ENCODE results near the gene CEP350.
"Not testable (repeated sequence)": the region's sequence is repeated elsewhere in the genome, so short reads cannot be mapped to it uniquely, and the experiment has no call there.

The CEP350 gene

DNA sequence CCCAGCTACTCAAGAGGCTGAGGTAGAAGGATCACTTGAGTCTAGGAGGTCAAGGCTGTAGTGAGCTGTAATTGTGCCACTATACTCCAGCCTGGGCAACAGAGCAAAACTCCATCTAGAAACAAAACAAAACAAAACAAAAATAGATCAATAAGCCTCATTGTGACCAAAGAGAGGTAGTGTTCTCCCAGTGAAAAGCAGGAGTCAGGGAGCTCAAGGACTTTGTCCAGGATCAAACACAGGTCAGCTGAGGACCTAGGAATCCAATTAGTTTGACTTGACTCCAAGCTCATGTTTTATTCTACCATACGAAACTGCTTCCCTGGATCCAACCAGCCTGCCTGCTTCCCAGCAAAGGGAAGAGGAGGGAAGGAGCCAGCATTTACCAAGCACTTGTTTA, 178.6 kb downstream of the CEP350 start:
- Histone ChIP-seq H3K4me3 (ENCODE audit: low read depth, low read length, poor library complexity, severe bottlenecking) (no peak overlapping the region), H3K36me3 (ENCODE audit: insufficient read depth, low read length) (no peaks in the 10 kb centered on the region), H3K27me3 (ENCODE audit: insufficient read depth, low read length) (peaks cover 6% of the 10 kb centered on the region; the same call in 1 of the 2 replicates), H4K20me1 (ENCODE audit: insufficient read depth, low read length) (no peaks in the 10 kb centered on the region), H3K9me3 (ENCODE audit: low read length) (no peaks in the 10 kb centered on the region), H3K4me2 (ENCODE audit: low read length) (no peak overlapping the region), H3K9me2 (ENCODE audit: low read depth, low read length) (no peaks in the 10 kb centered on the region), H3K4me1 (ENCODE audit: insufficient read depth, low read length, severe bottlenecking) (no peaks in the 10 kb centered on the region), H3F3A (ENCODE audit: insufficient read depth, low read length) (no peaks in the 10 kb centered on the region), H3K79me2 (ENCODE audit: insufficient read depth, low read length) (no peaks in the 10 kb centered on the region), H3K9ac (ENCODE audit: low read length) (no peak overlapping the region), H3K27ac (ENCODE audit: low read depth, low read length, poor library complexity, severe bottlenecking) (no peak overlapping the region), H2AFZ (ENCODE audit: low read length) (no peak overlapping the region)
- TF ChIP-seq, protein P1, sequence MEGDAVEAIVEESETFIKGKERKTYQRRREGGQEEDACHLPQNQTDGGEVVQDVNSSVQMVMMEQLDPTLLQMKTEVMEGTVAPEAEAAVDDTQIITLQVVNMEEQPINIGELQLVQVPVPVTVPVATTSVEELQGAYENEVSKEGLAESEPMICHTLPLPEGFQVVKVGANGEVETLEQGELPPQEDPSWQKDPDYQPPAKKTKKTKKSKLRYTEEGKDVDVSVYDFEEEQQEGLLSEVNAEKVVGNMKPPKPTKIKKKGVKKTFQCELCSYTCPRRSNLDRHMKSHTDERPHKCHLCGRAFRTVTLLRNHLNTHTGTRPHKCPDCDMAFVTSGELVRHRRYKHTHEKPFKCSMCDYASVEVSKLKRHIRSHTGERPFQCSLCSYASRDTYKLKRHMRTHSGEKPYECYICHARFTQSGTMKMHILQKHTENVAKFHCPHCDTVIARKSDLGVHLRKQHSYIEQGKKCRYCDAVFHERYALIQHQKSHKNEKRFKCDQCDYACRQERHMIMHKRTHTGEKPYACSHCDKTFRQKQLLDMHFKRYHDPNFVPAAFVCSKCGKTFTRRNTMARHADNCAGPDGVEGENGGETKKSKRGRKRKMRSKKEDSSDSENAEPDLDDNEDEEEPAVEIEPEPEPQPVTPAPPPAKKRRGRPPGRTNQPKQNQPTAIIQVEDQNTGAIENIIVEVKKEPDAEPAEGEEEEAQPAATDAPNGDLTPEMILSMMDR (IDR thresholded peaks at IDR 0.05; ENCODE audit: low read length) = no peak

DNA sequence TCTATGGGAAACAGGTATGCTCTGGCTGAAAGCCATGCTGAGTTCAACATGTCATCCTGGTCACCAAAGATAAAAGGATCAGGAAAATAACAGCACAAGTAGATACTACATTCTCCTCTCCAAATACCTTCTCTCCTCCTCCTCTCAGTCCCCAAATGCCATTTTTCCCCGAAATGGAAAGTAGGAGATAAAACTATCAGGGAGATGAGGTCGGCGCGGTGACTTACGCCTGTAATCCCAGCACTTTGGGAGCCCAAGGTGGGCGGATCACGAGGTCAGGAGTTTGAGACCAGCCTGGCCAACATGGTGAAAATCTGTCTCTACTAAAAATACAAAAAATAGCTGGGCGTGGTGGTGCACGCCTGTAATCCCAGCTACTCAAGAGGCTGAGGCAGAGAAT, 179.1 kb downstream of the CEP350 start:
- H3K9ac ChIP-seq (ENCODE audit: low read length); H3K4me2 ChIP-seq (ENCODE audit: low read length); H3K27me3 ChIP-seq (ENCODE audit: insufficient read depth, low read length); H3K4me1 ChIP-seq (ENCODE audit: insufficient read depth, low read length, severe bottlenecking); H3F3A ChIP-seq (ENCODE audit: insufficient read depth, low read length); H3K79me2 ChIP-seq (ENCODE audit: insufficient read depth, low read length); H3K27ac ChIP-seq (ENCODE audit: low read depth, low read length, poor library complexity, severe bottlenecking); H2AFZ ChIP-seq (ENCODE audit: low read length); H3K9me2 ChIP-seq (ENCODE audit: low read depth, low read length); H3K9me3 ChIP-seq (ENCODE audit: low read length); H3K36me3 ChIP-seq (ENCODE audit: insufficient read depth, low read length); H3K4me3 ChIP-seq (ENCODE audit: low read depth, low read length, poor library complexity, severe bottlenecking); H4K20me1 ChIP-seq (ENCODE audit: insufficient read depth, low read length): not testable (repeated sequence)

DNA sequence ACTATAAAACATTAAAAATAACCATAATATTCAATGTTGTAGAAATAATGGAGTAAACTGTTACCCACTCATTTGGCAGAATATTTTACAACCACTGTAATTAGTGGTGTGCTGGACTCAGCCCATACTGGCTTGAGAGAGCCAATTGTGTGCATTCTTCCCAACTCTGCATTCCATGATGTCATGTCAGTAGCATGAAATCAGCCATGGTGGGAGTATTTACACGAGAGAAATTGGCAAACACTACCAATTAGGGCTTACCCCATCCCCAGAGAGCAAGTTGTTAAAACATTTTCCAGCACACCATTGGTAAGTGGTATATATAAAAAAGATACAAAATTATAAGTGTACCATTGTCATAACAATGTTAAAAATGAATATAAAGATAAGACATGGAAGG, 180.9 kb downstream of the CEP350 start:
- no peaks in the 10 kb centered on the region for H3F3A ChIP-seq (ENCODE audit: insufficient read depth, low read length)
- H3K9me3 ChIP-seq (ENCODE audit: low read length) = no peaks in the 10 kb centered on the region
- H3K27me3 ChIP-seq (ENCODE audit: insufficient read depth, low read length) = peaks cover 6% of the 10 kb centered on the region; the same call in 1 of the 2 replicates
- H3K4me2 ChIP-seq (ENCODE audit: low read length) = no peak overlapping the region
- no peak overlapping the region for H3K9ac ChIP-seq (ENCODE audit: low read length)
- H3K4me3 ChIP-seq (ENCODE audit: low read depth, low read length, poor library complexity, severe bottlenecking) = no peak overlapping the region
- H3K4me1 ChIP-seq (ENCODE audit: insufficient read depth, low read length, severe bottlenecking) = no peaks in the 10 kb centered on the region
- no peaks in the 10 kb centered on the region for H3K79me2 ChIP-seq (ENCODE audit: insufficient read depth, low read length)
- H4K20me1 ChIP-seq (ENCODE audit: insufficient read depth, low read length) = no peaks in the 10 kb centered on the region
- no peak overlapping the region for H2AFZ ChIP-seq (ENCODE audit: low read length)
- H3K27ac ChIP-seq (ENCODE audit: low read depth, low read length, poor library complexity, severe bottlenecking) = no peak overlapping the region
- TF ChIP-seq EZH2 (IDR thresholded peaks at IDR 0.05; ENCODE audit: borderline replicate concordance, low read length) = no peak
- TF ChIP-seq, protein P1 (IDR thresholded peaks at IDR 0.05; ENCODE audit: low read length) = no peak
- H3K9me2 ChIP-seq (ENCODE audit: low read depth, low read length) = no peaks in the 10 kb centered on the region
- H3K36me3 ChIP-seq (ENCODE audit: insufficient read depth, low read length) = no peaks in the 10 kb centered on the region

DNA sequence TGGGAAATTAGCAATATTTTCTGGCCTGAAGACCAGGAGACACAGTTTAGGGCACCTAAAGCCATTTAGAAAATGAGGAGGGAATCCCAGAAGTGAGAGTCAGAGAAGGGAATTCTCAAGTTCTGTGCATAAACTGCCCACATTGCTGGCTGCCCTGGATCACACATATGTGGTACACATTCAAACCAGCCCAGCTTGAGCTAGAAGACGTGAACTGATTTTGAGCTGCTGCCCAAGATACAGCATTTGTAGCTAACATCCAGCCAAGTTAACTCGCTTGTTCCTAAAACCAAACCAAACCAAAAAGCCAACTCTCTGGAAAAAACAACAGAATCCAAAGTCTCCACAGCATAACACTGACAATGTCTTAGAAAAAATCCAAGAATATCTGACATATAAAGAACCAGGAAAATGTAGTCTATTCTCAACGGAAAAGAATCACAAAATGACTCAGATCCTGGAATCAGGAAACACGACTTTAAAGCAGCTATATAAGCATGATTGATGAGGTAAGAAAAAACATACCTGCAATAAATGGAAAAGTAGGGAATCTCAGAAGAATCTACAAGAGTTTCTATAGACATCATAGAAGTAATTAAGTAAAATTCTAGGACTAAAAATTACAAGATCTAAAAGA, 181.8 kb downstream of the CEP350 start:
- Histone ChIP-seq H3K9ac (ENCODE audit: low read length) (no peak overlapping the region), H2AFZ (ENCODE audit: low read length) (no peak overlapping the region), H3K27ac (ENCODE audit: low read depth, low read length, poor library complexity, severe bottlenecking) (no peak overlapping the region), H3K36me3 (ENCODE audit: insufficient read depth, low read length) (no peaks in the 10 kb centered on the region), H3K9me2 (ENCODE audit: low read depth, low read length) (no peaks in the 10 kb centered on the region), H4K20me1 (ENCODE audit: insufficient read depth, low read length) (no peaks in the 10 kb centered on the region), H3K4me1 (ENCODE audit: insufficient read depth, low read length, severe bottlenecking) (no peaks in the 10 kb centered on the region), H3F3A (ENCODE audit: insufficient read depth, low read length) (no peaks in the 10 kb centered on the region), H3K4me2 (ENCODE audit: low read length) (no peak overlapping the region), H3K27me3 (ENCODE audit: insufficient read depth, low read length) (peaks cover 6% of the 10 kb centered on the region; the same call in 1 of the 2 replicates), H3K9me3 (ENCODE audit: low read length) (no peaks in the 10 kb centered on the region), H3K79me2 (ENCODE audit: insufficient read depth, low read length) (no peaks in the 10 kb centered on the region), H3K4me3 (ENCODE audit: low read depth, low read length, poor library complexity, severe bottlenecking) (no peak overlapping the region)
- no peak for TF ChIP-seq EZH2 (IDR thresholded peaks at IDR 0.05; ENCODE audit: borderline replicate concordance, low read length)
- TF ChIP-seq, protein P1 (IDR thresholded peaks at IDR 0.05; ENCODE audit: low read length) = no peak
